ENCODE results near the gene LSG1. TPM values are rescaled to one million over a fixed set of nuclear protein-coding genes. Genes with fewer than 3 reads are reported as not detected.
A peak's percentile ranks its signal among the peaks of the same experiment; 100 is the strongest.

LSG1 gene
- total RNA-seq, 4 donors from 2014 or later: 18.7 to 69.9 (median 52.8) TPM

GRCh38 chr3:194598771-194599557, 73.0 kb downstream of the LSG1 start:
- in situ Hi-C loops (cut with MboI; ENCODE audit: low pct_ligation_motif_present in 1 of 4, low pct_unique_long_range_greater_than_20kb in 1 of 4, low sequenced_read_pairs in 3 of 4): no loop called here
- WGBS, 2 donors (ENCODE audit: low coverage in 1 of 2): 76 to 84% methylated on average over 4 to 25 of the region's 25 CpGs
- intact Hi-C loops (cut with DNase I; ENCODE audit: low total_unique reads): loop anchor here (5.0 kb wide), 1 partner anchor 127 kb away; no protein-coding TSS in a partner anchor

GRCh38 chr3:194596906-194597305, 75.1 kb downstream of the LSG1 start:
- DNase-seq: no peak
- Histone ChIP-seq H3K36me3 (no peaks in the 10 kb centered on the region), H3K4me3 (no peak overlapping the region), H3K27me3 (no peaks in the 10 kb centered on the region), H3K9me3 (no peaks in the 10 kb centered on the region), H3K27ac (no peak overlapping the region), H3K4me1 (peaks cover 0 to 14% (median 3%) of the 10 kb centered on the region in 4 donors)
- WGBS, 2 donors (ENCODE audit: low coverage in 1 of 2): 84 to 87% methylated on average over 4 to 5 of the region's 5 CpGs
- TF ChIP-seq POLR2A (IDR thresholded peaks at IDR 0.05) (no peak), POLR2AphosphoS5 (IDR thresholded peaks at IDR 0.05) (no peak), CTCF (IDR thresholded peaks at IDR 0.05) (no peak), EP300 (IDR thresholded peaks at IDR 0.05; ENCODE audit: low read depth) (no peak)
- in situ Hi-C loops (cut with MboI; ENCODE audit: low pct_ligation_motif_present in 1 of 4, low pct_unique_long_range_greater_than_20kb in 1 of 4, low sequenced_read_pairs in 3 of 4) (no loop called here), intact Hi-C loops (cut with DNase I; ENCODE audit: low total_unique reads) (loop anchor here (5.0 kb wide), 1 partner anchor 125 kb away; no protein-coding TSS in a partner anchor)

More at GRCh38 chr3:194598771-194599557, 73.0 kb downstream of the LSG1 start:
- Histone ChIP-seq H3K4me3 (no peak overlapping the region), H3K36me3 (no peaks in the 10 kb centered on the region), H3K9me3 (no peaks in the 10 kb centered on the region), H3K27ac (no peak overlapping the region), H3K27me3 (no peaks in the 10 kb centered on the region), H3K4me1 (peaks cover 0 to 5% (median 2%) of the 10 kb centered on the region in 4 donors)
- no peak for DNase-seq
- no peak for TF ChIP-seq POLR2AphosphoS5 (IDR thresholded peaks at IDR 0.05)
- no peak for TF ChIP-seq EP300 (IDR thresholded peaks at IDR 0.05; ENCODE audit: low read depth)
- TF ChIP-seq POLR2A (IDR thresholded peaks at IDR 0.05): no peak
- TF ChIP-seq CTCF (IDR thresholded peaks at IDR 0.05): no peak

- 69% methylated on average over 6 to 10 of the region's 10 CpGs for WGBS, 2 donors (ENCODE audit: low coverage in 1 of 2)
- Histone ChIP-seq H3K9me3 (no peaks in the 10 kb centered on the region), H3K36me3 (no peaks in the 10 kb centered on the region), H3K4me3 (no peak overlapping the region), H3K4me1 (peaks cover 0 to 14% (median 3%) of the 10 kb centered on the region in 4 donors), H3K27ac (peak overlapping the region in 1 of 4 donors; percentile 37), H3K27me3 (no peaks in the 10 kb centered on the region)
- intact Hi-C loops (cut with DNase I; ENCODE audit: low total_unique reads): no loop called here
- DNase-seq: no peak
- no peak for TF ChIP-seq CTCF (IDR thresholded peaks at IDR 0.05)
- no peak for TF ChIP-seq POLR2A (IDR thresholded peaks at IDR 0.05)
- no peak for TF ChIP-seq EP300 (IDR thresholded peaks at IDR 0.05; ENCODE audit: low read depth)
- TF ChIP-seq POLR2AphosphoS5 (IDR thresholded peaks at IDR 0.05): peak; percentile 26 to 37 (median 28)
- in situ Hi-C loops (cut with MboI; ENCODE audit: low pct_ligation_motif_present in 1 of 4, low pct_unique_long_range_greater_than_20kb in 1 of 4, low sequenced_read_pairs in 3 of 4): no loop called here
Measured at GRCh38 chr3:194592798-194593752, 78.9 kb downstream of the LSG1 start.

Small RNAs within 50 kb of the gene (small RNA-seq; reads per million reads assigned to genes)
- 0 to 0.36 (median 0) reads per million in 4 donors for gene AC046143.2

Other genes starting within 250 kb of the LSG1 start
- gene ATP13A3, start 185.2 kb downstream of the LSG1 start, total RNA-seq: 100 to 1,000 TPM in 2 of 4 donors, 10 to 100 TPM in 2; 23.6 to 129 (median 69.8) TPM
- 100 to 1,000 TPM in 1 of 4 donors, 10 to 100 TPM in 3; 52.0 to 101 (median 58.8) TPM for gene TMEM44, start 38.8 kb downstream of the LSG1 start, total RNA-seq
- gene FAM43A, start 13.7 kb upstream of the LSG1 start, total RNA-seq: 100 to 1,000 TPM in 2 of 4 donors, 10 to 100 TPM in 2; 31.2 to 111 (median 95.9) TPM

Measured in transverse colon (tissue), 4 donors.